ENCODE measurements around the gene MRPL54. TPM values are rescaled to one million over a fixed set of nuclear protein-coding genes. Genes with fewer than 3 reads are reported as not detected.

Gene MRPL54
- polyA plus RNA-seq, 1 donor (not counting 4 experiments of a cell fraction or from before 2014, with no cell fraction given) = 27.0 TPM

DNA sequence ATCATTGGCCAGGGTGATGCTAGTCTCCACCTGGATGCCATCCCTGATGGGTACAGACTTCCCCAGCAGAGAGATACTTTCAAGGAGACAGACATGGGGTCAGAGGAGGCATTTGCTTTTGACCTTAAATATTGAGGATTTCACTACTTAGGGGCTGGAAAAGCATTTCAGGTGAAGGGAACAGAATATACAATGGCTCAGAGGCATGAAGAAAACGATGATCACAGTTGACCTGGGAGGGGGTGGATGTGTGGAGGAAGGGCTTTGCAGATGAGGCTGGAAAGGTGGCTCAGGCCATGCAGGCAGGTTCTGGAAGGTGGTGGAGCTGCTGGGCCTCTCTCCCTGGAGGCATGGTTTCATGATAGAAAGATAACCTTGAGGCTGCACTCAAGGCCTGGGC lies 19.8 kb downstream of the MRPL54 start:
- Histone ChIP-seq H3K27ac (ENCODE audit: control insufficient read depth, insufficient read depth, low read length) (no peak overlapping the region), H3K9me3 (ENCODE audit: control insufficient read depth, low read depth, low read length) (peaks cover 6% of the 10 kb centered on the region), H3K9me1 (ENCODE audit: control insufficient read depth, extremely low read depth, insufficient read depth, low read length) (no peaks in the 10 kb centered on the region), H3K36me3 (ENCODE audit: control insufficient read depth in 2 of 2, extremely low read depth in 1 of 2, insufficient read depth in 2 of 2, low read length in 2 of 2) (no peaks in the 10 kb centered on the region), H3K4me3 (ENCODE audit: control insufficient read depth in 2 of 3, extremely low read depth in 1 of 3, insufficient read depth in 2 of 3, low read depth in 1 of 3, low read length in 3 of 3) (no peak overlapping the region), H2AFZ (ENCODE audit: control insufficient read depth, low read length) (no peak overlapping the region), H3K4me1 (ENCODE audit: control insufficient read depth, extremely low read depth, insufficient read depth, low read length) (no peaks in the 10 kb centered on the region), H3K4me2 (ENCODE audit: control insufficient read depth, extremely low read depth, insufficient read depth, low read depth, low read length) (no peak overlapping the region), H3K9ac (ENCODE audit: control insufficient read depth, extremely low read depth, insufficient read depth, low read length) (no peak overlapping the region), H4K20me1 (ENCODE audit: control insufficient read depth, extremely low read depth, insufficient read depth, low read length) (no peaks in the 10 kb centered on the region), H3K27me3 (ENCODE audit: control insufficient read depth, extremely low read depth, insufficient read depth, low read length) (peaks cover 29% of the 10 kb centered on the region), H3K79me2 (ENCODE audit: control insufficient read depth, insufficient read depth, low read length) (no peaks in the 10 kb centered on the region)
- dilution Hi-C loops (cut with MboI; ENCODE audit: extremely low pct_ligation_motif_present, low sequenced_read_pairs) = no loop called here
- DNase-seq (ENCODE audit: low read depth, low spot score) (no peak), FAIRE-seq (no peak)
- TF ChIP-seq, protein P1, sequence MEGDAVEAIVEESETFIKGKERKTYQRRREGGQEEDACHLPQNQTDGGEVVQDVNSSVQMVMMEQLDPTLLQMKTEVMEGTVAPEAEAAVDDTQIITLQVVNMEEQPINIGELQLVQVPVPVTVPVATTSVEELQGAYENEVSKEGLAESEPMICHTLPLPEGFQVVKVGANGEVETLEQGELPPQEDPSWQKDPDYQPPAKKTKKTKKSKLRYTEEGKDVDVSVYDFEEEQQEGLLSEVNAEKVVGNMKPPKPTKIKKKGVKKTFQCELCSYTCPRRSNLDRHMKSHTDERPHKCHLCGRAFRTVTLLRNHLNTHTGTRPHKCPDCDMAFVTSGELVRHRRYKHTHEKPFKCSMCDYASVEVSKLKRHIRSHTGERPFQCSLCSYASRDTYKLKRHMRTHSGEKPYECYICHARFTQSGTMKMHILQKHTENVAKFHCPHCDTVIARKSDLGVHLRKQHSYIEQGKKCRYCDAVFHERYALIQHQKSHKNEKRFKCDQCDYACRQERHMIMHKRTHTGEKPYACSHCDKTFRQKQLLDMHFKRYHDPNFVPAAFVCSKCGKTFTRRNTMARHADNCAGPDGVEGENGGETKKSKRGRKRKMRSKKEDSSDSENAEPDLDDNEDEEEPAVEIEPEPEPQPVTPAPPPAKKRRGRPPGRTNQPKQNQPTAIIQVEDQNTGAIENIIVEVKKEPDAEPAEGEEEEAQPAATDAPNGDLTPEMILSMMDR (optimal IDR thresholded peaks at IDR 0.05 in 1 of 3, IDR thresholded peaks at IDR 0.05 in 1 of 3, conservative IDR thresholded peaks at IDR 0.05 in 1 of 3; ENCODE audit: extremely low read depth in 1 of 3, insufficient read depth in 2 of 3, low read length in 3 of 3) = no peak
- no peak for TF ChIP-seq EZH2 (IDR thresholded peaks at IDR 0.05; ENCODE audit: low read length)

DNA sequence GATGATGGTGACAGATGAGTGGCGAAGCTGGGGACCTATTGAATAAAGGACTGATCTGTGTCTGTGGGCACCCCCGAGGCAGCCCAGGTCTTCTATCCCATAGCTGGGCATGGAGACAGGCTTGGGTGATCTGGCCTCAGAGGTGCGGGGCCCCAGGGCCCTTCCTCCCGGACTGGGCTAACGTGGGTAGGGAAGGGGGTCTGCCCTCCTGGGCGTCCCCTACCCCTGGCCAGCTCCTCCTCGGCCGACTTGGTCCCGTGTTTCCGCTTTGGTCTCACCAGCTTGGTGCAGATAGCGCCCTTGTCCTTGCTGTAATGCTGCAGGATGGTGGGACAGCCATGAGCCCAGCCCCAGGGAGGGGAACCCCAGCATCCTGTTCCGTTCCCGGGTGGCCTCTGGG lies 20.4 kb downstream of the MRPL54 start:
- FAIRE-seq = no peak
- H2AFZ ChIP-seq (ENCODE audit: control insufficient read depth, low read length) = no peak overlapping the region
- H4K20me1 ChIP-seq (ENCODE audit: control insufficient read depth, extremely low read depth, insufficient read depth, low read length) = no peaks in the 10 kb centered on the region
- H3K9me3 ChIP-seq (ENCODE audit: control insufficient read depth, low read depth, low read length) = peaks cover 6% of the 10 kb centered on the region
- dilution Hi-C loops (cut with MboI; ENCODE audit: extremely low pct_ligation_motif_present, low sequenced_read_pairs) = no loop called here
- TF ChIP-seq, protein P1 (optimal IDR thresholded peaks at IDR 0.05 in 1 of 3, IDR thresholded peaks at IDR 0.05 in 1 of 3, conservative IDR thresholded peaks at IDR 0.05 in 1 of 3; ENCODE audit: extremely low read depth in 1 of 3, insufficient read depth in 2 of 3, low read length in 3 of 3) = no peak
- no peak for TF ChIP-seq EZH2 (IDR thresholded peaks at IDR 0.05; ENCODE audit: low read length)
- no peak for DNase-seq (ENCODE audit: low read depth, low spot score)
- no peak overlapping the region for H3K4me2 ChIP-seq (ENCODE audit: control insufficient read depth, extremely low read depth, insufficient read depth, low read depth, low read length)
- no peak overlapping the region for H3K4me3 ChIP-seq (ENCODE audit: control insufficient read depth in 2 of 3, extremely low read depth in 1 of 3, insufficient read depth in 2 of 3, low read depth in 1 of 3, low read length in 3 of 3)
- no peaks in the 10 kb centered on the region for H3K9me1 ChIP-seq (ENCODE audit: control insufficient read depth, extremely low read depth, insufficient read depth, low read length)
- no peak overlapping the region for H3K27ac ChIP-seq (ENCODE audit: control insufficient read depth, insufficient read depth, low read length)
- peaks cover 29% of the 10 kb centered on the region for H3K27me3 ChIP-seq (ENCODE audit: control insufficient read depth, extremely low read depth, insufficient read depth, low read length)
- H3K9ac ChIP-seq (ENCODE audit: control insufficient read depth, extremely low read depth, insufficient read depth, low read length) = no peak overlapping the region
- H3K36me3 ChIP-seq (ENCODE audit: control insufficient read depth in 2 of 2, extremely low read depth in 1 of 2, insufficient read depth in 2 of 2, low read length in 2 of 2) = no peaks in the 10 kb centered on the region
- H3K79me2 ChIP-seq (ENCODE audit: control insufficient read depth, insufficient read depth, low read length) = no peaks in the 10 kb centered on the region
- H3K4me1 ChIP-seq (ENCODE audit: control insufficient read depth, extremely low read depth, insufficient read depth, low read length) = no peaks in the 10 kb centered on the region

All from keratinocyte (primary cell).